Naive thymus-derived CD4-positive, alpha-beta T cell (primary cell): ENCODE results near the gene RPL41. TPM values are rescaled to one million over a fixed set of nuclear protein-coding genes. Genes with fewer than 3 reads are reported as not detected.
A peak's percentile ranks its signal among the peaks of the same experiment; 100 is the strongest.
"Not testable (repeated sequence)": the region's sequence is repeated elsewhere in the genome, so short reads cannot be mapped to it uniquely, and the experiment has no call there.

Experiments used
- ATAC-seq: fragments of 150-1000 bp; cut with Tn5 transposase; 2 replicates; pipeline ENCODE4 v1.10.0; 2021; ENCODE audit warnings: mild to moderate bottlenecking, moderate library complexity
- CTCF ChIA-PET: fragments of 350-600 bp; sonication (Branson Sonifier 250); formaldehyde crosslinking; loops from one replicate; lab custom pipeline; 2021; ENCODE audit warnings: antibody characterized with exemption; lab: Charles Lee
- POLR2A ChIA-PET: fragments of 350-600 bp; sonication (Branson Sonifier 250); formaldehyde crosslinking; loops from one replicate; lab custom pipeline; 2021; ENCODE audit warnings: antibody characterized with exemption, inconsistent platforms; lab: Charles Lee
- DNase-seq, 9 donors: peaks; one replicate each; pipeline versions ENCODE4 v3.0.0 to v3.0.0-alpha.2; 2020 to 2022; ENCODE audit warnings: mixed read lengths in 1 of 9
- H3K27ac ChIP-seq: one replicate; pipeline ENCODE4 v1.7.0; 2013; ENCODE audit warnings: mild to moderate bottlenecking, low read depth, low read length, moderate library complexity
- H3K27me3 ChIP-seq, 2 donors: one replicate each; pipeline ENCODE4 v1.7.0; 2013; ENCODE audit warnings: low read length in 2 of 2, mild to moderate bottlenecking in 2 of 2, moderate library complexity in 2 of 2; ENCODE audit not compliant: control insufficient read depth in 2 of 2, insufficient read depth in 2 of 2
- H3K36me3 ChIP-seq, 3 experiments: 1 replicate in 2 of 3; 2 replicates in 1 of 3; pipeline ENCODE4 v1.7.0; 2013; ENCODE audit warnings: low read length in 3 of 3, mild to moderate bottlenecking in 3 of 3, moderate library complexity in 1 of 3; ENCODE audit not compliant: insufficient read depth in 3 of 3, control insufficient read depth in 2 of 3
- H3K4me1 ChIP-seq, 2 donors: one replicate each; pipeline ENCODE4 v1.7.0; 2013; ENCODE audit warnings: low read length in 2 of 2, mild to moderate bottlenecking in 2 of 2, moderate library complexity in 1 of 2; ENCODE audit not compliant: control insufficient read depth in 2 of 2, insufficient read depth in 2 of 2
- H3K4me3 ChIP-seq: 2 replicates; pipeline ENCODE4 v1.7.0; 2013; ENCODE audit warnings: mild to moderate bottlenecking, low read length
- H3K9me3 ChIP-seq, 3 experiments: 1 replicate in 2 of 3; 2 replicates in 1 of 3; pipeline ENCODE4 v1.7.0; 2013; ENCODE audit warnings: low read length in 3 of 3; ENCODE audit not compliant: control insufficient read depth in 2 of 3
- H3K27ac Mint-ChIP-seq, 9 donors: one replicate each; pipeline ENCODE4 v1.8.0; 2020 to 2022; ENCODE audit warnings: mixed read lengths in 9 of 9, mild to moderate bottlenecking in 8 of 9, moderate library complexity in 5 of 9, inconsistent platforms in 2 of 9
- H3K27me3 Mint-ChIP-seq, 5 donors: one replicate each; pipeline ENCODE4 v1.8.0; 2021 to 2022; ENCODE audit warnings: mixed read lengths in 5 of 5, mild to moderate bottlenecking in 1 of 5
- H3K36me3 Mint-ChIP-seq, 5 donors: one replicate each; pipeline ENCODE4 v1.8.0; 2020 to 2022; ENCODE audit warnings: mixed read lengths in 5 of 5, mild to moderate bottlenecking in 3 of 5, inconsistent platforms in 1 of 5
- H3K4me1 Mint-ChIP-seq, 7 donors: one replicate each; pipeline ENCODE4 v1.8.0; 2020 to 2022; ENCODE audit warnings: mixed read lengths in 7 of 7, mild to moderate bottlenecking in 3 of 7, inconsistent platforms in 1 of 7
- H3K4me3 Mint-ChIP-seq, 10 donors: one replicate each; pipeline ENCODE4 v1.8.0; 2020 to 2022; ENCODE audit warnings: mild to moderate bottlenecking in 10 of 10, mixed read lengths in 10 of 10, moderate library complexity in 6 of 10, inconsistent platforms in 2 of 10
- H3K9me3 Mint-ChIP-seq, 11 donors: one replicate each; pipeline ENCODE4 v1.8.0; 2020 to 2022; ENCODE audit warnings: mixed read lengths in 11 of 11, mild to moderate bottlenecking in 4 of 11, inconsistent platforms in 1 of 11, moderate library complexity in 1 of 11
- intact Hi-C, 2 donors: fragments of 100-400 bp; cut with micrococcal nuclease; formaldehyde crosslinking; loops; one replicate each; pipeline ENCODE4 v1.15.1; 2023
- polyA plus RNA-seq, 2 donors: library from polyadenylated mRNA; unstranded; fragments of 300-500 nt; fragmentation: Illumina TruSeq; gene quantifications; one replicate each; pipeline ENCODE4 v1.2.3, GENCODE V29; 2021
- total RNA-seq, 6 experiments: library from RNA in 5 of 6; stranded (reverse) in 5 of 6; gene quantifications; 1 replicate in 5 of 6; 2 replicates in 1 of 6; pipeline ENCODE4 v1.2.3 and lab custom pipeline; 2021 to 2026

The RPL41 gene
- total and polyA plus RNA-seq, 7 experiments from 2014 or later: 3,787 to 10,251 (median 6,043) TPM

DNA sequence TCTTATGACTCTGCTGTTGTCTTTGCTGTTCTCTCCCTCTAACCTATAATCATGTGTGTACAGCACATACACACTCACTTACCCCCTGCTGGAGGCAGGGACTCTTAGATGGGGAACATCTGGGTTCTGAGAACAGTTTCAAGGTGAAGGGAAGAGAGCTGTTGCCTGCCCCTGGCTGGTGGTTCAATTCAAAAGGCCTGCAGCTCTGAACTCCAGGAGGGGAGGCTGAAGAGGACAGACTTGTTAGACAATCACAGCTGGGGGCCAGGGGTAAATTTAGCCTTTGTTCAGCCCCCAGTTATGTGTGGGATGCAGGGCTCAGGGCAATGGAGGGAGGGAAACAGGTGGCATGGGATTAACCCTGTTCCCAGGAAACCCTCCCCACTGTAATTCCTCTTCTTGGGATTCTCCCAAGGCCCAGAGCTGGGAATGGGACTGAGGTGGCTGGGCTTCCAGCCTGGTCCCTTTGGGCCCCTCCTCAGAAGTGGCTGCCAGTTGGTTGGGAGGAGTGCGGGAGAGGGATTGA lies 37.9 kb downstream of the RPL41 start:
- Histone ChIP-seq H3K9me3 (no peaks in the 10 kb centered on the region), H3K4me3 (no peak overlapping the region), H3K4me1 (peaks cover 25 to 26% of the 10 kb centered on the region in 2 donors), H3K27ac (no peak overlapping the region), H3K36me3 (peaks cover 0 to 7% (median 0%) of the 10 kb centered on the region in 3 experiments), H3K27me3 (no peaks in the 10 kb centered on the region)
- ATAC-seq (no peak), DNase-seq (no peak)
- H3K9me3 Mint-ChIP-seq: no peaks in the 10 kb centered on the region
- peaks cover 24 to 63% (median 48%) of the 10 kb centered on the region in 7 donors for H3K4me1 Mint-ChIP-seq
- peak overlapping the region in 1 of 9 donors; percentile 51 for H3K27ac Mint-ChIP-seq
- ChIA-PET POLR2A (interaction anchor here (1.0 to 12.7 kb wide), 6 partner anchors 16 to 50 kb away, joined by 3 to 161 read pairs (median 4); partner anchors contain the start of genes ESYT1, PA2G4 and SMARCC2), CTCF (interaction anchor here (0.6 kb wide), 1 partner anchor 198 kb away, joined by 4 read pairs; no protein-coding TSS in a partner anchor)
- intact Hi-C loops: loop anchor here (5.0 kb wide), 3 partner anchors 68 to 1693 kb away; partner anchors contain the start of genes CTDSP2 (in 1 of the 2), NABP2 (in 1 of the 2), PYM1 (in 1 of the 2) and RNF41 (in 1 of the 2)
- peaks cover 0 to 29% (median 0%) of the 10 kb centered on the region in 5 donors for H3K36me3 Mint-ChIP-seq
- no peaks in the 10 kb centered on the region for H3K27me3 Mint-ChIP-seq
- peak overlapping the region in 2 of 10 donors; percentile 32 to 68 for H3K4me3 Mint-ChIP-seq

DNA sequence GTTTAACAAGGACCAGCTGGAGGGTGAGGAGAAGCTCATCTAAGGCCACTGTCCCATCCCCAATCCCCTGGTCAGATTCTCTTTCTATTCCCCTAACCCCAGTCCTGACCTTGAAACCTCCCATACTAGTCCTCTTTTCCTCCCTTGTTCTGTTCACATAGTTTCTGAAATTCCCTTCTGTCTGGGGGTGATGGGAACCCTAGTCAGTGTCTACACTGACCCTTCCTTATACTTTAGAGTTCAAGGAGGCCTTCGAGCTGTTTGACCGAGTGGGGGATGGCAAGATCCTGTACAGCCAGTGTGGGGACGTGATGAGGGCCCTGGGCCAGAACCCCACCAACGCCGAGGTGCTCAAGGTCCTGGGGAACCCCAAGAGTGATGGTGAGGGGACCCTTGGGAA lies 38.4 kb downstream of the RPL41 start:
- Histone ChIP-seq H3K9me3 (no peaks in the 10 kb centered on the region), H3K27me3 (no peaks in the 10 kb centered on the region), H3K36me3 (peaks cover 0 to 7% (median 0%) of the 10 kb centered on the region in 3 experiments), H3K27ac (no peak overlapping the region), H3K4me3 (no peak overlapping the region), H3K4me1 (peaks cover 29 to 31% of the 10 kb centered on the region in 2 donors)
- Mint-ChIP-seq H3K9me3 (no peaks in the 10 kb centered on the region), H3K4me3 (peak overlapping the region in 2 of 10 donors; percentile 32 to 56), H3K27me3 (no peaks in the 10 kb centered on the region), H3K27ac (peak overlapping the region in 2 of 9 donors; percentile 10 to 31), H3K36me3 (peaks cover 0 to 31% (median under 1%) of the 10 kb centered on the region in 5 donors), H3K4me1 (peaks cover 29 to 64% (median 54%) of the 10 kb centered on the region in 7 donors)
- intact Hi-C loops: loop anchor here (5.0 kb wide), 4 partner anchors 67 to 1692 kb away; partner anchors contain the start of genes CTDSP2 (in 1 of the 2), NABP2 (in 1 of the 2), PYM1 (in 1 of the 2) and RAB5B (in 1 of the 2)
- DNase-seq (no peak), ATAC-seq (no peak)
- ChIA-PET POLR2A (interaction anchor here (0.5 to 12.7 kb wide), 9 partner anchors 10 to 139 kb away, joined by 3 to 161 read pairs (median 4); partner anchors contain the start of genes ESYT1, PA2G4 and SMARCC2), CTCF (interaction anchor here (0.6 kb wide), 1 partner anchor 199 kb away, joined by 4 read pairs; no protein-coding TSS in a partner anchor)

DNA sequence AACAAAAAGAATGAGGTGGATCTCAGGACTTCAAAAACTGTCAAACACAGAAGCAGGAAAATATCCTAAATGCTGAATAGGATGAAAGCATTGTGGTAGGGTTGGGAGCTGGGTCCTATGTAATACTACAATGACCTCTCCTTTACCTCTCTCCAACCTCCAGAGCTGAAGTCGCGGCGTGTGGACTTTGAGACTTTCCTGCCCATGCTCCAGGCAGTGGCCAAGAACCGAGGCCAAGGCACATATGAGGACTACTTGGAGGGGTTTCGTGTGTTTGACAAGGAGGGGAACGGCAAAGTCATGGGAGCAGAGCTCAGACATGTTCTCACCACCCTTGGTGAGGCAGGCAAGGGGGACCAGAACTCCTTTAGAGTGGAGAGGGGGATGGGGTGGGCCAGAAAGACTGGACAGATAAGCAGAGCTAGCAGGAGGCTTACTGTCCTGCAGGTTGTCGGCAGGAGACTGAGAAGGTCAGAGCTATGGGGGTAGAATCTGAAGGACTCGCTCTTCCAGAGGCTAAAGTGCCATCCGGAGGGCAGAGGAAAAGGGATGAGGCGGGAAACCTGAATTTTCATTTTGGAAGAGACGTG lies 38.9 kb downstream of the RPL41 start:
- DNase-seq (no peak), ATAC-seq (no peak)
- Histone ChIP-seq H3K9me3 (no peaks in the 10 kb centered on the region), H3K36me3 (peaks cover 0 to 9% (median 0%) of the 10 kb centered on the region in 3 experiments), H3K4me1 (peaks cover 35 to 36% of the 10 kb centered on the region in 2 donors), H3K27ac (no peak overlapping the region), H3K27me3 (no peaks in the 10 kb centered on the region), H3K4me3 (no peak overlapping the region)
- H3K9me3 Mint-ChIP-seq: no peaks in the 10 kb centered on the region
- H3K4me1 Mint-ChIP-seq: peaks cover 31 to 64% (median 55%) of the 10 kb centered on the region in 7 donors
- H3K27me3 Mint-ChIP-seq: no peaks in the 10 kb centered on the region
- H3K4me3 Mint-ChIP-seq: peak overlapping the region in 9 of 10 donors; percentile 0 to 56 (median 41)
- POLR2A ChIA-PET: interaction anchor here (0.5 to 12.7 kb wide), 7 partner anchors 9 to 140 kb away, joined by 3 to 161 read pairs (median 4); partner anchors contain the start of genes ESYT1, PA2G4 and SMARCC2
- H3K36me3 Mint-ChIP-seq: peaks cover 0 to 34% (median 6%) of the 10 kb centered on the region in 5 donors
- intact Hi-C loops: loop anchor here in 1 of 2 donors (5.0 kb wide), 1 partner anchor 183 kb away; the partner anchor contains the start of gene RAB5B
- CTCF ChIA-PET: interaction anchor here (0.7 to 1.8 kb wide), 4 partner anchors 26 to 176 kb away, joined by 3 to 7 read pairs (median 4); partner anchors contain the start of genes SMARCC2 and ZC3H10
- H3K27ac Mint-ChIP-seq: peak overlapping the region in 3 of 9 donors; percentile 10 to 65 (median 31)

DNA sequence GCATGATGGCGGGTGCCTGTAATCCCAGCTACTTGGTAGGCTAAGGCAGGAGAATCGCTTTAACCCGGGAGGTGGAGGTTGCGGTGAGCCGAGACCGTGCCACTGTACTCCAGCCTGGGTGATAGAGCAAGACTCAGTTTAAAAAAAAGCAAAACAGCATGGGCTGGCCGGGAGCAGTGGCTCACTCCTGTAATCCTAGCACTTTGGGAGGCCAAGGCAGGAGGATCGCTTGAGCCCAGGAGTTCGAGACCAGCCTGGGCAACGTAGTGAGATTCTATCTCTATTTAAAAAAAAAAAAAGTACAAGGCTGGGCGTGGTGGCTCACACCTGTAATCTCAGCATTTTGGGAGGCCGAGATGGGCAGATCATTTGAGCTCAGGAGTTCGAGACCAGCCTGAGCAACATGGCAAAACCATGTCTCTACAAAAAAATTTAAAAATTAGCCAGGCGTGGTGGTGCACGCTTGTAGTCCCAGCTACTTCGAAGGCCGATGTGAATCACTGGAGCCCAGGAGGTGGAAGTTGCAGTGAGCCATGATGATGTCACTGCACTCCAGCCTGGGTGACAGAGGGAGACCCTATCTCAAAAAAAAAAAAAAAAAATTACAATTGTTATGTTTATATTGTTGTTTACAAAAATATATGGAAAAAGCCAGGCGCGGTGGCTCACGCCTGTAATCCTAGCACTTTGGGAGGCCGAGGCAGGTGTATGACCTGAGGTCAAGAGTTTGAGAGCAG lies 40.2 kb downstream of the RPL41 start:
- H3K9me3 ChIP-seq, H3K9me3 Mint-ChIP-seq, H3K27me3 ChIP-seq, H3K27me3 Mint-ChIP-seq, H3K4me3 ChIP-seq, DNase-seq, ATAC-seq: not testable (repeated sequence)
- H3K4me1 Mint-ChIP-seq: peaks cover 31 to 64% (median 56%) of the 10 kb centered on the region in 7 donors
- ChIA-PET POLR2A (interaction anchor here (0.6 to 12.7 kb wide), 5 partner anchors 19 to 407 kb away, joined by 3 to 161 read pairs (median 3); partner anchors contain the start of genes ESYT1 and ZC3H10), CTCF (interaction anchor here (0.6 to 1.8 kb wide), 3 partner anchors 27 to 38 kb away, joined by 3 to 7 read pairs (median 5); partner anchors contain the start of gene SMARCC2)
- peak overlapping the region; percentile 88 to 99 (median 97) for H3K27ac Mint-ChIP-seq
- Histone ChIP-seq H3K4me1 (peaks cover 32 to 39% of the 10 kb centered on the region in 2 donors), H3K36me3 (peaks cover 4 to 22% (median 9%) of the 10 kb centered on the region in 3 experiments), H3K27ac (peak overlapping the region; percentile 98)
- H3K4me3 Mint-ChIP-seq: peak overlapping the region; percentile 94 to 99 (median 96)
- intact Hi-C loops: loop anchor here in 1 of 2 donors (1.0 to 5.0 kb wide), 2 partner anchors 18 to 184 kb away; partner anchors contain the start of gene RAB5B
- peaks cover 0 to 40% (median 10%) of the 10 kb centered on the region in 5 donors for H3K36me3 Mint-ChIP-seq

DNA sequence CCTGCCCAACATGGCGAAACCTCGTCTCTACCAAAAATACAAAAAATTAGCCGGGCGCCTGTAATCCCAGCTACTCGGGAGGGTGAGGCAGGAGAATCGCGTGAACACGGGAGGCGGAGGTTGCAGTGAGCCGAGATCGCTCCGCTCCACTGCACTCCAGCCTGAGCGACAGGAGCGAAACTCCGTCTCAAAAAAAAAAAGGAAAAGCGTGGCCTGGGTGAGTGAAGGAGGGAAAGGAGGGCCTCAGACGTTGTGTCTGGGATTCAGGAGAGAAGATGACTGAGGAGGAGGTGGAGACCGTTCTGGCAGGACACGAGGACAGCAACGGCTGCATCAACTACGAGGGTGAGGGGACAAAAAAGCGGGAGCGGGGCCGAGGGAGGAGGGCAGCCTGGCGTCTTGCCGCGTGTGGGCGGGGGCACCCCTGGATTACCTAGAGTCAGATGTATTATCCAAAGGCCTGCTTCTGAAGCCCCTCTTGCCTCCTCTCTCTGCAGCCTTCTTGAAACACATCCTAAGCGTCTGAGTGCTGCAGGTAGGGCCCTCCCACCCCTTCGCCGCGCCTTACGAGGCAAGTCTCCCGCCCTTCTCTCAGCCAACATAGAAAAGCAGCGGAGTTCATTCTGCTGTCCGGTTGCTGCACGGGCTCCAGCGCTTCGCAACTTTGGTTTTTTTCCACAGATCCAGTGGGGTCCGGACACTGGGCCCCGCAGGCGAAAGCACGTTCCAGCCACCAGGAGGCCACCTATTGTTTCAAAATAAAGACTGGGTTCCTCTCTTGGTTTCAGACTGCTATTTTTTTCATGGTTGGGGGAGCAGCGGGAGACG lies 41.0 kb downstream of the RPL41 start:
- Mint-ChIP-seq H3K9me3 (no peaks in the 10 kb centered on the region), H3K4me1 (peaks cover 31 to 62% (median 57%) of the 10 kb centered on the region in 7 donors), H3K36me3 (peaks cover 0 to 40% (median 10%) of the 10 kb centered on the region in 5 donors), H3K27me3 (no peaks in the 10 kb centered on the region), H3K27ac (peak overlapping the region; percentile 88 to 99 (median 97)), H3K4me3 (peak overlapping the region; percentile 94 to 99 (median 96))
- Histone ChIP-seq H3K36me3 (peaks cover 4 to 30% (median 14%) of the 10 kb centered on the region in 3 experiments), H3K27ac (peak overlapping the region; percentile 98), H3K4me1 (peaks cover 30 to 33% of the 10 kb centered on the region in 2 donors), H3K4me3 (peak overlapping the region; percentile 83), H3K9me3 (no peaks in the 10 kb centered on the region), H3K27me3 (no peaks in the 10 kb centered on the region)
- POLR2A ChIA-PET: interaction anchor here (0.6 to 12.7 kb wide), 9 partner anchors 10 to 406 kb away, joined by 3 to 161 read pairs (median 4); partner anchors contain the start of genes ESYT1, RPL41, SMARCC2 and ZC3H10
- peak; percentile 26 to 75 (median 67) for DNase-seq
- CTCF ChIA-PET: interaction anchor here (1.8 to 3.8 kb wide), 2 partner anchors 32 to 38 kb away, joined by 5 to 15 read pairs; partner anchors contain the start of genes SMARCC2 and ZC3H10
- peak; percentile 49 for ATAC-seq
- intact Hi-C loops: loop anchor here (1.0 to 5.0 kb wide), 9 partner anchors 19 to 203 kb away; partner anchors contain the start of genes SMARCC2 (in 2 of the 2), ZC3H10 (in 2 of the 2), NABP2 (in 1 of the 2) and RAB5B (in 1 of the 2)
